Putamen (tissue), 1 donor: ENCODE data around the gene XYLT1.
"Not testable (repeated sequence)": the region's sequence is repeated elsewhere in the genome, so short reads cannot be mapped to it uniquely, and the experiment has no call there.

Experiments used
- DNase-seq: peaks from one replicate; pipeline ENCODE4 v3.0.0-alpha.2; 2016; ENCODE audit warnings: low spot score

The XYLT1 gene

GRCh38 chr16:17431012-17431411, 39.7 kb downstream of the XYLT1 start:
- no peak for DNase-seq

DNA sequence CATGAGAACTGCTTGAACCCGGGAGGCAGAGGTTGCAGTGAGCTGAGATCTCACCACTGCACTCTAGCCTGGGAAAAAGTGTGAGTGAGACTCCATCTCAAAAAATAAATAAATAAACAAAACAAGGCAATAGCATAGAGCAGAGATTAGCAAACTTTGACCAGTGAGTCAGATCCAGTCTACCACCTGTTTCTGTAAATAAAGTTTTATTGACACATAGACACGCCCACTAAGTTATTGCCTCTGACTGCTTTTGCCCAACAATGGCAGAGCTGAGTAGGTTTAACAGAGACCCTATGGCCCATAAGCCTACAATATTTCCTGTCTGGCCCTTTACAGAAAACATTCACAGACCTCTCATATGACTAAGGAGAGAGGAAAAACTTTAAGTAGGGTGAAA, 44.3 kb downstream of the XYLT1 start:
- no peak for DNase-seq

GRCh38 chr16:17424771-17425170, 46.0 kb downstream of the XYLT1 start:
- DNase-seq, result no peak

DNA sequence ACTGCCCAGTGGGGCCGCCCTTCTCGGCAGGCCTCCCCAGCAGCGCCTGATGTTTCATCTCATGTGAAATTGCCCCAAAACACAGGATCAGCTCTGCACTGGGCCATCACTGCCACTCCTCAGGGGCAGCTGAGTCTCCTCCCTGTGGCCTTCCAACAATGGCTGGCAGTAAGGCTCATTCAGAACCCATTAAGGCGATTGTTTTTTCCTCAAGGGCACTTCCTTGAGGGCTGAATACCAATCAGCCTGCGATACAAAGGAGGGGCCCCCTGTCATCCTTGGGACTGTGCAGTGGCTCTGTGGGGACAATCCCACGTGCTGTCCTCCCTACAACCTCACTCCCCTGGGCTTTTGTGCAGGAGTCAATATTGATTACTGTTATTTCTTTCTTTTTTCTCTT, 47.5 kb downstream of the XYLT1 start:
- no peak for DNase-seq

DNA sequence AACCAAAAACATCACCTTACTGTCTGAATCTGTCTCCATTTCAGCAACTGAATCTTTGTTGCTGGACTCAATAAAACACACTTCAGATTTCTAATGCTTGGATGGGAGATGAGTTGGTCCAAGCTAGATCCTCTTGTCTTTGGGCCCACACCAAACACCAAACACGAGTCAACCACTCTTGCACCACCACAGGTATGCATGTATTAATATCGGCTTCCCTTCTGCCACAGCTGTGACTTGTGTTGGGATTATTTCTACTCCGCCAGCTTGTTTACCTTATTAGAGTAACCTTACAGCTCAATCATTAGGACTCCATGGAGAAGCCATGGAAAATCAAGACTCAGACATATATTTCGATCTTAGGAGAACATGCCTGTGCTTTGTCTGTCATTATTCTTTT, 49.9 kb downstream of the XYLT1 start:
- DNase-seq, result no peak

GRCh38 chr16:17419266-17419665, 51.5 kb downstream of the XYLT1 start:
- no peak for DNase-seq

DNA sequence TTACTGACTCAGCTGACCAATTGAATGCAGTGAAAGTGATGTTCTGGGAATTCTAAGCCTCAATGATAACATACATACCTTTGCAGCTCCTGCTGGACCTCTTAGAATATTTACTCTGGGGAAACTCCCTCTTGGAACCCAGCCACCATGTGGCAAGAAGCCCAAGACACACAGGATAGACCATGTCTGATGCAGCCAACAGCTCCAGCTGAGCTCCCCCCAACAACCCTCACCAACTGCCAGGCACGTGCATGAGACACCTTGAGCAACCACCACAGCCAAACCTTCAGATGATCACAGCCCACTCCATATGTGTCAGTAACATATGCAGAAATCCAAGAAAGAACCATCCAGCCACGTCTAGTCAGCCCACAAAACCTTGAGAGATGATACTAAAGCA, 53.0 kb downstream of the XYLT1 start:
- no peak for DNase-seq

DNA sequence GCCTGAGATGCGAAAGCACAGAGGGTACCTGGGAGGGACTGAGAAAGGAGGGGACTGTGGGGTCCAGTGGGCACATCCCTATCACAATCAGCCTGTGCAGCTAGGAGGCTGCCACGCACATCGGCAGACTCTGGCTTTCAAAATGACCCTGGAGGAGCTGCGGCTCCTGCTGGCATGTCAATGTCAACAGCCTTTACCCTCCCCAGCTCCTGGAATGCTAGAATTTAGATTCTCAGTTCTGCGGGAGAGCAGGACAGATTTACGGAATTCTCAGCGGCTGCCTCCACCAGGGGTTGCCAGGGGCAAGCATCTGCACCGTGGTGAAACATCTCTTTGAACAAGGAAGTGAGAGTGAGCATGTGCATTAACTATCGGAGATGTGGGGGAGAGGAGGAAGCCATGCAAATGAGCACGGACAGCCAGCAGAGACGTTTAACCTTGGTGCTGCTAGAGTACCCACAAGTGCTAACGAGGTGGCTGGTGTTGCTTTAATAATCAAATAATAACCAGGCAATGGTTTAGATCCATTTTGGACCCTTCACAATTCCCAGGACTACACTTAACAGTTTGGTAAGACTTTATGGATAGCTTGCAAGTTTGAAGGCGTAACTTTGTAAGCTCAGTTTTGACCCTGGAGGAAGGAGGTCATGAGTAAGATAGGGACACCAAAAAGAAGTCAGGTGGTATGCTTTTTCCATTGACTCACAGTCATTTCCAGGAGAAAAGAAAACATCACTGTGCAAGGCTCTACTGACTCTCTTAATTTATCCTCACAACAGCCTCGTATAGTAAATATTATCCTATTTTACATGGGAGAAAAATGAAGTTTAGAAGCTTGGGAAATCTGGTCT, 54.1 kb downstream of the XYLT1 start:
- peak; percentile 47 for DNase-seq

GRCh38 chr16:17414916-17415315, 55.8 kb downstream of the XYLT1 start:
- no peak for DNase-seq

GRCh38 chr16:17414421-17414820, 56.3 kb downstream of the XYLT1 start:
- no peak for DNase-seq

- no peak for DNase-seq
These were observed 57.3 kb downstream of the XYLT1 start for GRCh38 chr16:17413508-17413907.

- no peak for DNase-seq
These were observed 58.0 kb downstream of the XYLT1 start for GRCh38 chr16:17412791-17413190.

DNA sequence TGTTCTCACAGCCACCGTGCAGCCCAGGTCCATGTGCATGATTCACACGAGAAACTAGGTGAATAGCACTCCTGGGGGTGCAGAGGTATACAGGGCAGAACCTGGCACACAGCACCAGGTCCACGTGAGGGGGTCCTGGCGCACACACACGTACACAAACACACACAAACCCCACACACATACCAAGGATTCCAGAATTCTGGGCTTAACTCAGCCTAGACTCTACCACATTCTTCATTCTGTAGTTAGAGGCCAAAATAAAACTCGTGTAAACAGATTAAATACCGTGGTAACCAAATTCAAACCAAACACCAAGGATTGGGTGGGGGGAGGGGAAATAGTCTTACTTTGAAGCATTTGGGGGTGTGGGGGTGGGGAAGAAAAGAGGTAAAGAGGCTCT, 58.5 kb downstream of the XYLT1 start:
- DNase-seq, result no peak

GRCh38 chr16:17411263-17411662, 59.5 kb downstream of the XYLT1 start:
- no peak for DNase-seq

DNA sequence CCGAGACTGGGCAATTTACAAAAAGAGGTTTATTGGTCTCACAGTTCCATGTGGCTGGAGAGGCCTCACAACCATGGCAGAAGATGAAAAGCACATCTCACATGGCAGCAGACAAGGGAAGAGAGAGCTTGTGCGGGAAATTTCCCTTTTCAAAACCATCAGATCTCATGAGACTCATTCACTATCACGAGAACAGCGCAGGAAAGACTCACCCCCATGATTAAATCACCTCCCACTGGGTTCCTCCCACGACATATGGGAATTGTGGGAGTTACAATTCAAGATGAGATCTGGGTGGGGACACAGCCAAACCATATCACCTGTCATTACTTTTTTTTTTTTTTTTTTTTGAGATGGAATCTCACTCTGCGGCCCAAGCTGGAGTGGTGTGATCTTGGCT, 60.4 kb downstream of the XYLT1 start:
- DNase-seq, result not testable (repeated sequence)

GRCh38 chr16:17409894-17410293, 60.9 kb downstream of the XYLT1 start:
- peak; percentile 68 for DNase-seq

GRCh38 chr16:17408955-17409441, 61.8 kb downstream of the XYLT1 start:
- no peak for DNase-seq

- no peak for DNase-seq
These were observed 62.5 kb downstream of the XYLT1 start for GRCh38 chr16:17408296-17408695.

DNA sequence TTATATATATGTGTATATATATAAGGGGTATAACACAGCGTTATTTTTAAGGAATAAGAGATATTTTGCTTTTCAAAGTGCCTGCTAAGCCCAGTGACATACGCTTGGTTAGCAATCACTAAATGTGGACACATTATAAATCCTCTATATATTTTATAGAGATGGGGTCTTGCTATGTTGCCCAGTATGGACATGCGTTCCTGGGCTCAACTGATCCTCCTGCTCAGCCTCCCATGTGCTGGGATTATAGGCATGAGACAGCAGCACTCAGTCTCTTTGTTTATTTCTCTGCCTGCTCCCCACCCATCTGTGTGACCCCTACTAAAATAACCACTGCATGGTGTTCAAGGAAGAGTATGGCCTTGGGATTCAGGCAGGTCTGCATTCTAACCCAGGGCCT, 63.4 kb downstream of the XYLT1 start:
- DNase-seq, result no peak

- DNase-seq, result peak; percentile 98
These were observed 65.6 kb downstream of the XYLT1 start for GRCh38 chr16:17404941-17405689.

DNA sequence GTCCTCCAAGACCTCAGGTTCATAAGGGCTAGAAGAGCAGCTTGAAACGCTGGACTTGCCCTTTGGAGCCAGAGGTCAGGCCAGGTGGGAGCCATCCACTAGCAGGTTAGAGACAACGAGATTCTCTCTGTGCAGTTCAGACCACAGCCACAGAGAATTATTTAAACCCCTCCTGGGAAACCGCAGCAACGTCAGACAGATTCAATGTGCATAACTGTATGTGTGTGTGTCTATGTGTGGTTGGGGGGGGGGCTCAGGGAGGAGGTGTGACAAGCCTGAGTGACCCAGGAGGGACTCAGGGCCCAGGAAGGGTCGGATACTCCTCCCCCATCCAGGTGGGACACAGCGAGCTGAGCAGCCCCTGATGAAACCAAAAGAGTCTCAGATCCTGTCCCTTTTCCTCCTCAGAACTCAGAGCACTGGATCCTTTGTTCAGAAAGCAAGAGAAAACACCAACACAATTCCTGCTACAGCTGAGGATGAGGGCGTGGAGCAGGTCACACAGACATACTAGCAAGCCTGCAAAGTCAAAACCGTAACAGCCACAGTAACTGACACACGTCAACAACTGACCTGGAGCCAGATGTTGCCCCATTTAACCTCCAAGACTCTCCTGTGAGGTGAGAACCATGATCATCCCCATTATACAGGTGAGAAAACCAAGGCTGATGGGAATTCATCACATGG, 66.8 kb downstream of the XYLT1 start:
- no peak for DNase-seq

GRCh38 chr16:17403156-17403809, 67.5 kb downstream of the XYLT1 start:
- no peak for DNase-seq
